Astrocyte (in vitro differentiated cells and primary cell): ENCODE data around the gene RNU1-1. TPM values are rescaled to one million over a fixed set of nuclear protein-coding genes. Genes with fewer than 3 reads are reported as not detected.
"Not testable (repeated sequence)": the region's sequence is repeated elsewhere in the genome, so short reads cannot be mapped to it uniquely, and the experiment has no call there.

Source experiments
- DNase-seq: peaks from one replicate; pipeline ENCODE4 v3.0.0-alpha.2; 2010; ENCODE audit warnings: low read depth
- FAIRE-seq: peaks from 2 replicates; lab custom pipeline; 2011; peaks lifted over from hg19 to GRCh38; lab: Jason Lieb, UNC
- H2AFZ ChIP-seq: 2 replicates; pipeline ENCODE4 v1.6.0; 2012; ENCODE audit warnings: low read depth, low read length, inconsistent platforms
- H3K27ac ChIP-seq: 2 replicates; pipeline ENCODE4 v1.5.1; 2011; ENCODE audit warnings: low read depth, low read length, inconsistent platforms
- H3K27me3 ChIP-seq: 2 replicates; pipeline ENCODE4 v1.6.0; 2011; ENCODE audit warnings: low read length, inconsistent platforms; ENCODE audit not compliant: insufficient read depth
- H3K36me3 ChIP-seq: 2 replicates; pipeline ENCODE4 v1.5.1; 2011; ENCODE audit warnings: low read length, inconsistent platforms; ENCODE audit not compliant: insufficient read depth
- H3K4me1 ChIP-seq: 2 replicates; pipeline ENCODE4 v1.5.1; 2011; ENCODE audit warnings: low read length, inconsistent platforms; ENCODE audit not compliant: insufficient read depth
- H3K4me2 ChIP-seq: 2 replicates; pipeline ENCODE4 v1.6.0; 2012; ENCODE audit warnings: low read length, inconsistent platforms
- H3K4me3 ChIP-seq: 2 replicates; pipeline ENCODE4 v1.5.1; 2011; ENCODE audit warnings: low read depth, mild to moderate bottlenecking, low read length, inconsistent platforms; ENCODE audit not compliant: insufficient read depth
- H3K79me2 ChIP-seq: 2 replicates; pipeline ENCODE4 v1.6.0; 2012; ENCODE audit warnings: mild to moderate bottlenecking, low read length, inconsistent platforms; ENCODE audit not compliant: insufficient read depth
- H3K9ac ChIP-seq: 2 replicates; pipeline ENCODE4 v1.6.0; 2012; ENCODE audit warnings: mild to moderate bottlenecking, low read length, inconsistent platforms
- H3K9me3 ChIP-seq: 2 replicates; pipeline ENCODE4 v1.5.1; 2012; ENCODE audit warnings: low read depth, mild to moderate bottlenecking, low read length, inconsistent platforms; ENCODE audit not compliant: insufficient read depth
- H4K20me1 ChIP-seq: 2 replicates; pipeline ENCODE4 v1.6.0; 2012; ENCODE audit warnings: low read length, inconsistent platforms; ENCODE audit not compliant: insufficient read depth
- H3K27ac Mint-ChIP-seq: one replicate; pipeline ENCODE4 v1.8.0; 2021; ENCODE audit warnings: mild to moderate bottlenecking, mixed read lengths; ENCODE audit not compliant: unreplicated experiment
- H3K27me3 Mint-ChIP-seq: one replicate; pipeline ENCODE4 v1.8.0; 2021; ENCODE audit warnings: low read depth, mixed read lengths; ENCODE audit not compliant: unreplicated experiment
- H3K36me3 Mint-ChIP-seq: one replicate; pipeline ENCODE4 v1.8.0; 2021; ENCODE audit warnings: low read depth, mixed read lengths; ENCODE audit not compliant: unreplicated experiment
- H3K4me1 Mint-ChIP-seq: one replicate; pipeline ENCODE4 v1.8.0; 2021; ENCODE audit warnings: low read depth, mixed read lengths; ENCODE audit not compliant: unreplicated experiment
- H3K4me3 Mint-ChIP-seq: one replicate; pipeline ENCODE4 v1.8.0; 2021; ENCODE audit warnings: mild to moderate bottlenecking, moderate library complexity, mixed read lengths; ENCODE audit not compliant: unreplicated experiment
- H3K9me3 Mint-ChIP-seq: one replicate; pipeline ENCODE4 v1.8.0; 2021; ENCODE audit warnings: mild to moderate bottlenecking, mixed read lengths; ENCODE audit not compliant: unreplicated experiment
- CTCF ChIP-seq: IDR thresholded peaks from 2 replicates; pipeline ENCODE4 v1.5.1; 2011; ENCODE audit warnings: low read depth, mild to moderate bottlenecking, inconsistent platforms, low read length, moderate library complexity; ENCODE audit not compliant: insufficient read depth
- EZH2 ChIP-seq: IDR thresholded peaks from 2 replicates; pipeline ENCODE4 v1.6.1; 2012; ENCODE audit warnings: mild to moderate bottlenecking, low read length, inconsistent platforms; ENCODE audit not compliant: insufficient read depth
- total RNA-seq: library from RNA; stranded (reverse); gene quantifications from 2 replicates; pipeline ENCODE4 v1.2.1, GENCODE V29; 2021

RNU1-1 gene
- total RNA-seq, 1 donor from 2014 or later: 1,356 TPM

GRCh38 chr1:16505870-16506269, 8.2 kb downstream of the RNU1-1 start:
- not testable (repeated sequence) for H3K9me3 Mint-ChIP-seq, H4K20me1 ChIP-seq, FAIRE-seq, H3K4me1 Mint-ChIP-seq, H3K4me3 ChIP-seq, H3K4me1 ChIP-seq, H3K27me3 Mint-ChIP-seq, H3K27ac Mint-ChIP-seq, H3K27ac ChIP-seq, H3K4me2 ChIP-seq, H2AFZ ChIP-seq, H3K9ac ChIP-seq, DNase-seq, H3K36me3 ChIP-seq, H3K9me3 ChIP-seq, H3K36me3 Mint-ChIP-seq, H3K27me3 ChIP-seq, H3K4me3 Mint-ChIP-seq, H3K79me2 ChIP-seq

GRCh38 chr1:16503494-16503893, 10.6 kb downstream of the RNU1-1 start:
- H3K36me3 ChIP-seq: no peaks in the 10 kb centered on the region
- peaks cover 3% of the 10 kb centered on the region for H3K9me3 Mint-ChIP-seq

GRCh38 chr1:16501446-16501845, 12.6 kb downstream of the RNU1-1 start:
- H3K27ac Mint-ChIP-seq, H3K27ac ChIP-seq, H4K20me1 ChIP-seq, H3K27me3 Mint-ChIP-seq, DNase-seq, FAIRE-seq, H3K36me3 Mint-ChIP-seq, H3K27me3 ChIP-seq, H3K9me3 ChIP-seq, H3K9me3 Mint-ChIP-seq, H3K4me3 Mint-ChIP-seq, H3K79me2 ChIP-seq, H2AFZ ChIP-seq, H3K9ac ChIP-seq, H3K4me1 ChIP-seq, H3K36me3 ChIP-seq, H3K4me3 ChIP-seq, H3K4me2 ChIP-seq: not testable (repeated sequence)
- peaks cover 11% of the 10 kb centered on the region for H3K4me1 Mint-ChIP-seq

More at GRCh38 chr1:16503494-16503893, 10.6 kb downstream of the RNU1-1 start:
- Histone ChIP-seq H3K27ac (no peak overlapping the region), H3K4me2 (no peak overlapping the region), H3K9me3 (no peaks in the 10 kb centered on the region), H4K20me1 (no peaks in the 10 kb centered on the region), H3K79me2 (no peaks in the 10 kb centered on the region), H2AFZ (no peak overlapping the region), H3K27me3 (peaks cover 3% of the 10 kb centered on the region), H3K4me1 (no peaks in the 10 kb centered on the region), H3K4me3 (no peak overlapping the region), H3K9ac (no peak overlapping the region)
- no peaks in the 10 kb centered on the region for H3K36me3 Mint-ChIP-seq
- peaks cover 7% of the 10 kb centered on the region for H3K4me1 Mint-ChIP-seq
- TF ChIP-seq EZH2 (no peak), CTCF (no peak)
- H3K4me3 Mint-ChIP-seq: no peak overlapping the region
- no peak for DNase-seq
- no peak for FAIRE-seq
- H3K27ac Mint-ChIP-seq: no peak overlapping the region
- no peaks in the 10 kb centered on the region for H3K27me3 Mint-ChIP-seq

GRCh38 chr1:16500975-16501374, 13.1 kb downstream of the RNU1-1 start:
- not testable (repeated sequence) for H3K79me2 ChIP-seq, H3K27me3 ChIP-seq, H3K9ac ChIP-seq, H3K4me1 ChIP-seq, H3K27ac Mint-ChIP-seq, H3K9me3 Mint-ChIP-seq, H4K20me1 ChIP-seq, H3K4me3 ChIP-seq, FAIRE-seq, H3K4me2 ChIP-seq, H3K36me3 ChIP-seq, H3K27ac ChIP-seq, DNase-seq, H3K27me3 Mint-ChIP-seq, H3K9me3 ChIP-seq, H2AFZ ChIP-seq, H3K36me3 Mint-ChIP-seq
- peaks cover 11% of the 10 kb centered on the region for H3K4me1 Mint-ChIP-seq
- peak overlapping the region; percentile 20 for H3K4me3 Mint-ChIP-seq

- H3K9me3 Mint-ChIP-seq, H3K36me3 Mint-ChIP-seq, H3K4me1 ChIP-seq, FAIRE-seq, H3K27me3 Mint-ChIP-seq, H3K4me2 ChIP-seq, H3K79me2 ChIP-seq, H3K27me3 ChIP-seq, H3K4me1 Mint-ChIP-seq, H2AFZ ChIP-seq, H4K20me1 ChIP-seq, H3K9me3 ChIP-seq, H3K27ac Mint-ChIP-seq, H3K27ac ChIP-seq, H3K9ac ChIP-seq, H3K36me3 ChIP-seq, H3K4me3 ChIP-seq, DNase-seq: not testable (repeated sequence)
- peak overlapping the region; percentile 84 for H3K4me3 Mint-ChIP-seq
Observed at GRCh38 chr1:16500466-16500865, 13.6 kb downstream of the RNU1-1 start.
